HG02840 (cell line): ENCODE results near the gene ARHGAP29.

Experiments used
- ATAC-seq: cut with Tn5 transposase; IDR thresholded peaks from one replicate; pipeline ENCODE4 v1.9.1; 2021; ENCODE audit warnings: mild to moderate bottlenecking, moderate library complexity, moderate number of reproducible peaks; ENCODE audit not compliant: unreplicated experiment, low FRiP score

ARHGAP29 gene

DNA sequence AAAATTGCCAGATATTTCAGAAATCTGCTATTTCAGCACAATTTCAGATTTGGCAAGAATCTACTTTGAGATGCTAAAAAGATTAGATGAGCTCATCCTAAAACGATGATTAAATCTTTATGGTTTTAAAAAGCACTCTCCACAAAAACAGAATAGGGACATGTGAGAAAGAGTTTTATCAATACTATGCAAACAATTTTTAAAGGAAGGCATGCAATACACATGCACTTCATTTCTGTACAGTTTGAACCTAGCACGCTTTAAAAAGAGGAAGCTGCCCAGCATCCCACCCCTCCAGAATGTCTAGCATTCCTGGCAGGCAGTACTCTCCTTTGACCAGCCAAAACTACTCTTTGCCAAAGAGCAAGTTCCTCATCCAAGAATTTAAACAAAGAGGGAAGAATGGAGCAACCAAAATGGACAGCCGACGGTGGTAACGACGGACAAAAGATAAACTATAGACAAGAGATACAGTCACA, 1.3 kb downstream of the ARHGAP29 start:
- no peak for ATAC-seq

GRCh38 chr1:94235189-94236012, 2.0 kb downstream of the ARHGAP29 start:
- no peak for ATAC-seq

DNA sequence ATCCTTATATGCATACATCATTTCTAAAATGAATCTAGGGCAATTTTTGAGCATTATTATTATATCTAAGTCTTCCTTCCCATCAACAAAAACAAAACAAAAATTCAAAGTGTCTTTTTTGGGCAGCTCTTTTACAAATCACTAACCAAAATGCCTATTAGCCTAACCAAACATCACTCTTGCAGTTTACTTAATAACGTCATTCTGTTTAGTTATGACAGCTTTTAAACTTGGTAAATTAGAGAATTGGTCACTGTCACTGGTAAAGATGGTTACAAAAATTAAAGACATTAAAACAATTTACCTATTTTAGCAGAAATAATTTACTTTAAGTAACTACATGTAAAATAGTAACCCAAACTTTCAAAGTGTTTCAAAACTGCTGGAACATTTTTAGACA, 2.8 kb downstream of the ARHGAP29 start:
- no peak for ATAC-seq

- no peak for ATAC-seq
These were observed 5.6 kb downstream of the ARHGAP29 start for GRCh38 chr1:94231746-94232145.

- no peak for ATAC-seq
These were observed 6.5 kb downstream of the ARHGAP29 start for GRCh38 chr1:94230920-94231319.

- no peak for ATAC-seq
These were observed 8.6 kb downstream of the ARHGAP29 start for GRCh38 chr1:94228640-94229375.

GRCh38 chr1:94227624-94228023, 9.8 kb downstream of the ARHGAP29 start:
- no peak for ATAC-seq

GRCh38 chr1:94225845-94226244, 11.5 kb downstream of the ARHGAP29 start:
- ATAC-seq, result no peak

DNA sequence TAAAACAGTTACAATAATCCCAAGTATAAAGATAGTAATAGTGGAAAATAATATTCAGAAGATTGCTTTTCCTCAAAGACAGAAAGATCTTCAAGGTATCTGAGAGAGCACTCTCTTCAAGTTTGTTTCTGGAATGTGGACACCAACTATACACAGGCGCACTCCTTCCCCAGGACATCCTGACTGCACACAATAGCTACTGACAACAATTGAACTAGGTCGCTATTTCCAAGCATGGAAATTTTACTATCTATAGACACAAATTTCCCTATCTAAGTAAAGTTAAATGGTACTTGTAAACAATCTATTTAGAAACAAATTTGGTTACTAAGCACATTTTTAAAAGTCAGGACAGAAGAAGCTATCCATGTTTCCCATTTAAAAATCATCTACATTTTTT, 19.1 kb downstream of the ARHGAP29 start:
- no peak for ATAC-seq

GRCh38 chr1:94215955-94216354, 21.4 kb downstream of the ARHGAP29 start:
- no peak for ATAC-seq

DNA sequence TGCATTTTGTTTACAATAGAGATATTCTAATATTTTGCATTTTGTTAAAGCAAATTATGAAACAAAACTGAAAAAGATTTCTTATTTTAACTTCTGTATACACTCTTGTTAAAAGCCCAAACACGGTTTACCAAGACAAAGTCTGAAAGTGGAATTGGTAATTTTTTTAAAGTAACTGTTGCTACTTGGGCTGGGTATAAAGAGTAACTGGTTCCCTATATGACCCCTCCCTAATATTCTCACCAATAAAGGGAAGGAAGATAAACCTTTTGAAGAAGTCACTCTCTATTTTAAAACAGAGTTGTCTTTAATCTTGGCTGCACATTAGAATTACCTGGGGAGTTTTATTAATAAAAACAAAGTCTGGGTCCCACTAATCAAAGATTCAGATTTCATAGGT, 27.4 kb downstream of the ARHGAP29 start:
- no peak for ATAC-seq

DNA sequence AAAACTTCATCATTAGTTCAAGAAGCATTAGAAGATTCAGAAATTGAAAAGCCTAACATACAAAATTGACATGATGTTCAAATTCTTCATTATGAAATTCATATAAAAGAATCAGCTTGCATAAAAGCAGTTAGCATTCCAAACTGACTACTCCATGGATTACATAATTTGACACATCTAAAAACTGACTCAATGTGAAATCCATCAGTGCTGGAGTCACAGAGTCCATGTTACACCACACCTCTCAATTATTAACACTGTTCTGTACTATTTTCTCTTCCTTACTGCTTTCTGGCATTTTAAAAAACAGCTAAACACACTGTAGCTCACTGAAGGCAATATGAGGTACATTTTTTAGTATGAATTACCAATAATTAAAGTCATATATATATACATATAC, 28.0 kb downstream of the ARHGAP29 start:
- no peak for ATAC-seq

DNA sequence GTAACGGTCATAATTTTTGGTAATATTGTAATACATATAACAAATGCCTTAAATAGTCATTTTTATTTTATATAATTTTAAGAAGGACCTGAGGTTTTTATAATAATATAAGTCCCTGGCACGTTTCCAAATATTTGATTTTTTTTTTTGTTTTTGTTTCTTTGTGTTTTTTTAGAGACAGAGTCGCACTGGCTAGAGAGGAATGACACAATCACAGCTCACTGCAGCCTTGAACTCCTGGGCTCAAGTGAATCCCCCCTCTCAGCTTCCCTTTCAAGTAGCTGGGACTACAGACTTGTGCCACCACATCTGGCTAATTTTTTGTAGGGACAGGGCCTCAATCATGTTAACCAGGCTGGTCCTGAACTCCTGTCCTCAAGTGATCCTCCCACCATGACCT, 29.7 kb downstream of the ARHGAP29 start:
- ATAC-seq, result no peak

DNA sequence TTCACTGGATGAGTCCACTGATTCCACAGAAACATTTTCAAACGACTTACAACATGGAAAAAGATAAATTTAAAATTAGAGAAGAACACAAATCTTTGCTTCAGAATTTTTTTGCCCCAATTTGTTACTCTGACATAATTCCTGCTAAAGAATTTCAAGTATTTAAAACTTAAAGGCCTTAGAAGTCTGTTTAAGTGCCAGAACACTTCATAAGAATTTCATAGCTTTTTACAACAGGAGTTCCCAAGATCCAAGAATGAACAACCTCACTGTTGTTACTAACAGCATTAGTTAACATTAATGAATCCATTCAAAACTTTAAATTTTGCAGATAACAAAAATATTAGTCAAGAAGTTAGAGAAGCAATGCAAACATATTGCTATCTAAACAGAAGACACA, 31.7 kb downstream of the ARHGAP29 start:
- ATAC-seq, result no peak

DNA sequence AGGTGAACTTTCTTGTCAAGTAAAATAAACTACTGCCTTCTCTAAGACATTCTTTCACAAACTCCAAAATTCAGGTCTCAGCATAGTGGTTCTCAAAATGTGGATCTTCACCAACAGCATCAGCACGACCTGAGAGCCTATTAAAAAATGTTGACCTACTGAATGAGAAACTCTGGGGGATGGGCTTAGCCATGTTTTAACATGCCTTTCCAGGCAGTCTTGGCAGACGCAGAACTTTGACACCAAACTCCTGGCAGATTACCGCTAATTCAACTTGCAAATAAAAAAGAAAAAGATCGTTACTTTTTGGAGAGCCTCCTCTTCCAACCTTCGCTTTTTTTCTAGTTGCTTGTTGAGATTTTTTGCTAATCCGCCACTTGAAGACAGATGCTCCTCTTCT, 35.1 kb downstream of the ARHGAP29 start:
- no peak for ATAC-seq

- no peak for ATAC-seq
These were observed 38.0 kb downstream of the ARHGAP29 start for GRCh38 chr1:94199398-94199797.

DNA sequence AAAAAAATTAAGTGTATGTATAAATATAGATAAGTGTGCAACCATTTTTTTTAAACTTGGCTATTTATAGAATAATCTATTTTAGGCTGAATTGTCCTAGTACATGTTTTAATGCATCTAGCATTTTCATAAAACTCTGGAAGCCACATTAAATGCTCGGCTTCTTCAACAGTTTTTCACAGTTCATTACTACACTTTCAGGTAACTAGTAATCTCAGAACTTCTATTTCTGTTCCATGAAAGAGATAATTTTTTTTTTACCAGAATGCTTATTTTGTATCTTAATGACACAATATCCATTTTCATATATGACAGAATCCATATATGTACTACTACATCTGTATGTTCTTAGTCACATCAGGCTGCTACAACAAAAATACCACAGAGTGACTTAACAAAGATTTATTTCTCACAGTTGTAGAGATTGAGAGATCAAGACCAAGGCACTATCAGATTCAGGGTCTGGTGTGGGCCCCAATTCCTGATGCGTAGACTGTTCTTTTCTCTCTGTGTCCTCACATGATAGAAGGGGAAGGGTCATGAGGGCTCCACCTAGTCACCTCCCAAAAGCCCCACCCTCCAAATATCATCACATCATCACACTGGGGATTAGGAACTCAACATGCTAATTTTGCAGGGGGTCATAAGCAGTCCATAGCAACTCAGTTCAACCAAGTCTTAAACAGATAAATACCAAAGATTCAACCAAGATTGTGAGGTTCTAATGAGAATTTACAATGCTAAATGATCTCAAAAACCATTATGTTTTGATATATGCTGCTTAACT, 43.1 kb downstream of the ARHGAP29 start:
- no peak for ATAC-seq

DNA sequence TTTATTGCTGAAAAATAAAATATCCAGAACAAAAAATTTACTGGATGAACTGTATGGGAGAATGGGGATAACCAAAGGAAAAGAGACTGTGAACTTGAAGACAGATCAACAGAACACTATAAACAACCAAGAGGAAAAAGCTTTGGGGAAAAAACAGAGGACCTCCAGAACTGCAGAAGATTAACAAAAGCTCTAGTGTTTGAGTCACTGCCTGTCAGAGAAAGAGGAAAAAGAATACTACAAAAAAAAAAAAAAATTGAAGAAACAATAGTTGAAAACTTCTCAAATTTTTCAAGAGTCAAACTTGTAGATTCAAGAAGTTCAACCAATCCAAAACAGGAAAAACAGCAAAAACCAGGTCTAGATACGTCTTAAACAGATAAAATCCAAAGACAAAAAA, 44.3 kb downstream of the ARHGAP29 start:
- ATAC-seq, result no peak

- ATAC-seq, result no peak
These were observed 46.2 kb downstream of the ARHGAP29 start for GRCh38 chr1:94191216-94191615.

DNA sequence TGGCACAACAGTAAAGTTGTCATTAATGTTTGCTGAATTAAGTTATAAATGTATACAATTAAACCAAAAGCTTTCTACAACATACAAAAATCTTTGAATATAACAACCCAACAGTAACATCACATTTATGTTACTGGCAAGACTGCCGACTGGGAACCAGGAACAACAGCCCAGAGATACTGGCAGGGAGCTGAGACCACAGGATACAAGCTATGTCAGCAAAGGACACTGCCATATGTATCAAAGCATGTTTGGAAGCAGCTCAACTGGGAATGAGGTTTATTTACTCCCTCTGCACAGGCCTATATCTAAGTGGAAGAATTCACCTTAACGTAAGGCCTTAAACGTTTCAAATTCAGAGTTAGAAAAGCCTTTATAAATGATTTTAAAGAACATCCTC, 50.4 kb downstream of the ARHGAP29 start:
- ATAC-seq, result no peak

DNA sequence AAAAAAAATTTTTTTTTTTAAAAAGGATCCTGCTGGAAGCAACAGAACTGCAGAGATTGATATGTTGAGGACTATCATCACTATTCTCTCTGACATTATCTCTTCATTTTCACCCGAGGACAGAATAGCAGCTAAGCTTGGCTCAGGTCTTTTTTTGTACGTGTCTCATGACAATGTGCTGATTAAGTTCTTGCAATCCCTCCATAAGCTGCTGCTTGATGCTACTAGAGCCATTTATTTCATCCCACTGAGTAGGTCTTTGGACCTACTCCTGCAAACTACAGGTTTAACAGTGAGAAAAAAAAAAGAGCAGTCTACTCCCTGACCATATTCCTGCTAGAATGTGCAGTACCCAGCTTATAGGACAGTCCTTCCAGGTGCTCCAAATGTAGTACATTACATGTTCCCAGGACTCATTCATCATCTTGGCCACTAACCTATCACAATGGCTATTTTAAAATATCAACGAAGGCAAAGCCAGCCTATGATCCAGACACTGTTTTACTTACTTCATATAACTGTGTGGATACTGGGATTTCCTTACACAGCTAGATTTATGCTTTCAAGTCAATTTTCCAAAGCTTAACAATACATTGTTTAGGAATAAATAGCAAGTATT, 54.1 kb downstream of the ARHGAP29 start:
- no peak for ATAC-seq
